Suprapubic skin (tissue), 4 donors: Measurements from ENCODE around the gene CD79B.
"Not testable (repeated sequence)": the region's sequence is repeated elsewhere in the genome, so short reads cannot be mapped to it uniquely, and the experiment has no call there.

Source experiments
- CTCF ChIP-seq, 2 donors: fragments of 200-600 bp in 1 of 2; fragments of 450-650 bp in 1 of 2; sonication (generic) in 1 of 2; IDR thresholded peaks; one replicate each; pipeline ENCODE4 v1.5.1; 2016 to 2019; ENCODE audit warnings: antibody characterized with exemption in 2 of 2, mild to moderate bottlenecking in 1 of 2, moderate library complexity in 1 of 2
- POLR2A ChIP-seq, 2 donors: fragments of 450-650 bp; IDR thresholded peaks; one replicate each; pipeline ENCODE4 v1.6.1; 2017; ENCODE audit warnings: antibody characterized with exemption in 2 of 2, mild to moderate bottlenecking in 2 of 2, moderate library complexity in 2 of 2
- POLR2AphosphoS5 ChIP-seq, 3 donors: sonication (generic); formaldehyde crosslinking; IDR thresholded peaks; one replicate each; pipeline ENCODE4 v1.6.1; 2017; ENCODE audit warnings: antibody characterized with exemption in 3 of 3

DNA sequence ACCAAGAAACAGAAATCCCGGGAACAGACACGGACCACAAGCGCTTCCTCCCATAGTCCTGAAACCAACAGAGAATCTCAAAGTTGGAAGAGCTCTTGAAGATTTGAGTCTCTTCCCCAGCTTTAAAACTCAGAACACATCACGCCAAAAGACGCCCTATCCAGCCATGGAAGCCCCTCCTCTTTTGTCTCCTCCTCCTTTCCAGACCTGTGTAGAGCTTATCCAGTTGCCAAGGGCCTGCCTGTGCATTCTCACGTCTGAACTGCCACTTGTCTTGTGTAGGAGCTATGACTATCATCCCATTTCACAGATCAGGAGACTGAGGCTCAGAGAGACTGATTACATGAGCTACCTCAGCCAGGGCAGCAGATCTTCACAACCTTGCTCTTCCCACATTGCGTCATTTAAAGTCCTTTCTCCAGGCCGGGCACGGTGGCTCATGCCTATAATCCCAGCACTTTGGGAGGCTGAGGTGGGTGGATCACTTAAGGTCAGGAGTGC is 49.5 kb downstream of the CD79B start:
- TF ChIP-seq POLR2A, POLR2AphosphoS5, CTCF (IDR thresholded peaks at IDR 0.05): not testable (repeated sequence)
